ENCODE results near the gene SOWAHD. TPM values are rescaled to one million over a fixed set of nuclear protein-coding genes. Genes with fewer than 3 reads are reported as not detected.

Gene SOWAHD
- total RNA-seq, 1 experiment from 2014 or later, result 1.1 TPM

DNA sequence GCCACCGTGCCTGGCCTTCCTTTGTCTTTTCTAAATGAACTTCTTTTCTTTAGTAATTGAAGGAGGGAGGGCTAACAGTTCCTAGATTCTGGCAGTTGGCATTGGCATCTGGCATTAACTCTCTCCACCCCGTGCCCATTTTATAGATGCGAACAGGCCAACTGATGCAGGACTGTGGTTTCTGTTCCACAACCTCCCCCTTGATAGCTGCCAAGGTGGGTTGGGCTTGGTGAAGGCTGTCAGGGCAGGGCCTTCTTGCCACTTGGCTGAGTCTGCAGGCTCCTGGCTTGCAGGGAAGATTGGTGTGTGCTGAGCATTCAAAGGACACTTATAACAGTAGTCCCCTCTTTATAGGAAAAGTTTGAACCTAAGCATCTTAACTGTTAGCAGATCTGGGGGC, 4.3 kb downstream of the SOWAHD start:
- no TSS peak for BruUV-seq (replicated peaks)
- CTCF ChIA-PET, result no interaction called here
- no peak overlapping the region for H2AFZ ChIP-seq (ENCODE audit: low read depth, low read length, poor library complexity, severe bottlenecking)
- POLR2A ChIA-PET, result no interaction called here
- H3K4me2 ChIP-seq (ENCODE audit: low read length), result no peak overlapping the region
- no peaks in the 10 kb centered on the region for H3K79me2 ChIP-seq (ENCODE audit: insufficient read depth, low read length)
- no peaks in the 10 kb centered on the region for H3K9me3 ChIP-seq (ENCODE audit: control insufficient read depth in 1 of 2, insufficient read depth in 1 of 2, low read depth in 1 of 2, low read length in 2 of 2)
- no peak overlapping the region for H3K9ac ChIP-seq (ENCODE audit: low read length)
- TF ChIP-seq, protein P1, sequence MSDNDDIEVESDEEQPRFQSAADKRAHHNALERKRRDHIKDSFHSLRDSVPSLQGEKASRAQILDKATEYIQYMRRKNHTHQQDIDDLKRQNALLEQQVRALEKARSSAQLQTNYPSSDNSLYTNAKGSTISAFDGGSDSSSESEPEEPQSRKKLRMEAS (IDR thresholded peaks at IDR 0.05), result no peak
- TF ChIP-seq SIN3A (IDR thresholded peaks at IDR 0.05; ENCODE audit: low read depth) (no peak), YY1 (IDR thresholded peaks at IDR 0.05; ENCODE audit: extremely low read depth, insufficient replicate concordance, low read depth, low read length) (no peak), RAD21 (IDR thresholded peaks at IDR 0.05; ENCODE audit: low read depth) (no peak), SP1 (IDR thresholded peaks at IDR 0.05; ENCODE audit: low read depth) (no peak), EGR1 (IDR thresholded peaks at IDR 0.05; ENCODE audit: low read depth) (no peak), TCF7L2 (IDR thresholded peaks at IDR 0.05; ENCODE audit: borderline replicate concordance, extremely low read depth, insufficient read depth, insufficient read length) (no peak), POLR2A (IDR thresholded peaks at IDR 0.05; ENCODE audit: borderline replicate concordance, extremely low read depth, insufficient read depth, insufficient read length) (no peak), EZH2phosphoT487 (IDR thresholded peaks at IDR 0.05; ENCODE audit: borderline replicate concordance) (no peak), CBX3 (IDR thresholded peaks at IDR 0.05; ENCODE audit: low read depth) (no peak), ZFX (IDR thresholded peaks at IDR 0.05) (no peak), SRF (IDR thresholded peaks at IDR 0.05; ENCODE audit: low read depth) (no peak), ZNF274 (IDR thresholded peaks at IDR 0.05; ENCODE audit: low read depth, low read length) (no peak), CEBPB (IDR thresholded peaks at IDR 0.05; ENCODE audit: low read depth) (no peak), FOSL1 (IDR thresholded peaks at IDR 0.05; ENCODE audit: low read depth) (no peak)
- TF ChIP-seq, protein P2, sequence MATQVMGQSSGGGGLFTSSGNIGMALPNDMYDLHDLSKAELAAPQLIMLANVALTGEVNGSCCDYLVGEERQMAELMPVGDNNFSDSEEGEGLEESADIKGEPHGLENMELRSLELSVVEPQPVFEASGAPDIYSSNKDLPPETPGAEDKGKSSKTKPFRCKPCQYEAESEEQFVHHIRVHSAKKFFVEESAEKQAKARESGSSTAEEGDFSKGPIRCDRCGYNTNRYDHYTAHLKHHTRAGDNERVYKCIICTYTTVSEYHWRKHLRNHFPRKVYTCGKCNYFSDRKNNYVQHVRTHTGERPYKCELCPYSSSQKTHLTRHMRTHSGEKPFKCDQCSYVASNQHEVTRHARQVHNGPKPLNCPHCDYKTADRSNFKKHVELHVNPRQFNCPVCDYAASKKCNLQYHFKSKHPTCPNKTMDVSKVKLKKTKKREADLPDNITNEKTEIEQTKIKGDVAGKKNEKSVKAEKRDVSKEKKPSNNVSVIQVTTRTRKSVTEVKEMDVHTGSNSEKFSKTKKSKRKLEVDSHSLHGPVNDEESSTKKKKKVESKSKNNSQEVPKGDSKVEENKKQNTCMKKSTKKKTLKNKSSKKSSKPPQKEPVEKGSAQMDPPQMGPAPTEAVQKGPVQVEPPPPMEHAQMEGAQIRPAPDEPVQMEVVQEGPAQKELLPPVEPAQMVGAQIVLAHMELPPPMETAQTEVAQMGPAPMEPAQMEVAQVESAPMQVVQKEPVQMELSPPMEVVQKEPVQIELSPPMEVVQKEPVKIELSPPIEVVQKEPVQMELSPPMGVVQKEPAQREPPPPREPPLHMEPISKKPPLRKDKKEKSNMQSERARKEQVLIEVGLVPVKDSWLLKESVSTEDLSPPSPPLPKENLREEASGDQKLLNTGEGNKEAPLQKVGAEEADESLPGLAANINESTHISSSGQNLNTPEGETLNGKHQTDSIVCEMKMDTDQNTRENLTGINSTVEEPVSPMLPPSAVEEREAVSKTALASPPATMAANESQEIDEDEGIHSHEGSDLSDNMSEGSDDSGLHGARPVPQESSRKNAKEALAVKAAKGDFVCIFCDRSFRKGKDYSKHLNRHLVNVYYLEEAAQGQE (IDR thresholded peaks at IDR 0.05; ENCODE audit: low read depth), result no peak
- TF ChIP-seq, protein P3, sequence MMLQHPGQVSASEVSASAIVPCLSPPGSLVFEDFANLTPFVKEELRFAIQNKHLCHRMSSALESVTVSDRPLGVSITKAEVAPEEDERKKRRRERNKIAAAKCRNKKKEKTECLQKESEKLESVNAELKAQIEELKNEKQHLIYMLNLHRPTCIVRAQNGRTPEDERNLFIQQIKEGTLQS (IDR thresholded peaks at IDR 0.05), result no peak
- TF ChIP-seq, protein P4, sequence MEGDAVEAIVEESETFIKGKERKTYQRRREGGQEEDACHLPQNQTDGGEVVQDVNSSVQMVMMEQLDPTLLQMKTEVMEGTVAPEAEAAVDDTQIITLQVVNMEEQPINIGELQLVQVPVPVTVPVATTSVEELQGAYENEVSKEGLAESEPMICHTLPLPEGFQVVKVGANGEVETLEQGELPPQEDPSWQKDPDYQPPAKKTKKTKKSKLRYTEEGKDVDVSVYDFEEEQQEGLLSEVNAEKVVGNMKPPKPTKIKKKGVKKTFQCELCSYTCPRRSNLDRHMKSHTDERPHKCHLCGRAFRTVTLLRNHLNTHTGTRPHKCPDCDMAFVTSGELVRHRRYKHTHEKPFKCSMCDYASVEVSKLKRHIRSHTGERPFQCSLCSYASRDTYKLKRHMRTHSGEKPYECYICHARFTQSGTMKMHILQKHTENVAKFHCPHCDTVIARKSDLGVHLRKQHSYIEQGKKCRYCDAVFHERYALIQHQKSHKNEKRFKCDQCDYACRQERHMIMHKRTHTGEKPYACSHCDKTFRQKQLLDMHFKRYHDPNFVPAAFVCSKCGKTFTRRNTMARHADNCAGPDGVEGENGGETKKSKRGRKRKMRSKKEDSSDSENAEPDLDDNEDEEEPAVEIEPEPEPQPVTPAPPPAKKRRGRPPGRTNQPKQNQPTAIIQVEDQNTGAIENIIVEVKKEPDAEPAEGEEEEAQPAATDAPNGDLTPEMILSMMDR (IDR thresholded peaks at IDR 0.05 in 2 of 3, conservative IDR thresholded peaks at IDR 0.05 in 1 of 3; ENCODE audit: borderline replicate concordance in 1 of 3, insufficient read depth in 1 of 3, low read depth in 2 of 3, low read length in 2 of 3), result no peak
- H4K20me1 ChIP-seq (ENCODE audit: insufficient read depth), result no peaks in the 10 kb centered on the region
- H3K27me3 ChIP-seq (ENCODE audit: insufficient read depth, low read length), result no peaks in the 10 kb centered on the region
- H3K4me1 ChIP-seq (ENCODE audit: control insufficient read depth in 1 of 2, insufficient read depth in 2 of 2, low read length in 2 of 2), result peaks cover 3 to 16% of the 10 kb centered on the region in 2 experiments; a peak in 3 of 4 replicates
- no peak overlapping the region for H3K4me3 ChIP-seq (replicated peaks in 1 of 2; ENCODE audit: low read depth in 1 of 2, low read length in 2 of 2)
- intact Hi-C loops (cut with micrococcal nuclease), result no loop called here
- ATAC-seq (no peak), DNase-seq (ENCODE audit: low read depth, low spot score) (no peak)
- H3K27ac ChIP-seq (ENCODE audit: low read depth, low read length), result no peak overlapping the region
- no peaks in the 10 kb centered on the region for H3K36me3 ChIP-seq (ENCODE audit: control insufficient read depth in 1 of 2, insufficient read depth in 2 of 2, low read length in 2 of 2)
- RAD21 ChIA-PET (ENCODE audit: low non-redundant PET in 1 of 2, low total read pairs in 2 of 2, uncharacterized antibody in 2 of 2, unreplicated experiment in 2 of 2), result no interaction called here
- no peaks in the 10 kb centered on the region for H3K9me2 ChIP-seq (ENCODE audit: insufficient read depth)
